GM12878 (cell line): Measurements from ENCODE around the gene PLVAP. TPM values are rescaled to one million over a fixed set of nuclear protein-coding genes. Genes with fewer than 3 reads are reported as not detected.

Experiments used
- ATAC-seq: fragments of 200-7000 bp; cut with Tn5 transposase; 3 replicates; pipeline ENCODE4 v1.9.1; 2020; ENCODE audit warnings: mild to moderate bottlenecking, moderate library complexity
- BruUV-seq: library from RNA; stranded (reverse); fragments of 400-500 nt; replicated peaks from 2 replicates; lab custom pipeline; 2021; lab: Mats Ljungman, UMichigan
- CTCF ChIA-PET: fragments of 300-600 bp; sonication (Branson Sonifier 250); formaldehyde crosslinking; extraction: SDS; loops from one replicate; lab custom pipeline; 2021; ENCODE audit warnings: inconsistent platforms; lab: Yijun Ruan, JAX
- POLR2A ChIA-PET: fragments of 350-600 bp; formaldehyde crosslinking; extraction: SDS; loops from one replicate; lab custom pipeline; 2021; ENCODE audit warnings: inconsistent platforms; lab: Charles Lee
- RAD21 ChIA-PET: fragments of 300-600 bp; sonication (Branson Sonifier 250); formaldehyde crosslinking; loops from one replicate; lab custom pipeline; 2023; ENCODE audit warnings: antibody characterized with exemption; ENCODE audit not compliant: unreplicated experiment; lab: Charles Lee
- SMC1A ChIA-PET: fragments of 300-600 bp; sonication (Branson Sonifier 250); formaldehyde crosslinking; loops from one replicate; lab custom pipeline; 2023; ENCODE audit not compliant: unreplicated experiment, uncharacterized antibody; lab: Charles Lee
- DNase-seq: peaks from one replicate; pipeline ENCODE4 v3.0.0-alpha.2; 2011; ENCODE audit warnings: low read depth, low spot score
- FAIRE-seq: peaks from 3 replicates; lab custom pipeline; 2011; peaks lifted over from hg19 to GRCh38; lab: Jason Lieb, UNC
- H2AFZ ChIP-seq: 2 replicates; pipeline ENCODE4 v1.6.0; 2011; ENCODE audit warnings: low read depth, low read length, control low read depth; ENCODE audit not compliant: control insufficient read depth
- H3K27ac ChIP-seq: 2 replicates; pipeline ENCODE4 v1.5.1; 2011; ENCODE audit warnings: control low read depth; ENCODE audit not compliant: control insufficient read depth, insufficient read depth
- H3K27me3 ChIP-seq, 2 experiments: replicated peaks in 1 of 2; 2 replicates each; pipeline versions ENCODE4 v1.6.0 to v1.6.1; 2011; ENCODE audit warnings: low read length in 1 of 2; ENCODE audit not compliant: control insufficient read depth in 2 of 2, insufficient read depth in 2 of 2
- H3K36me3 ChIP-seq, 2 experiments: 2 replicates each; pipeline ENCODE4 v1.5.1; 2011; ENCODE audit warnings: low read length in 1 of 2; ENCODE audit not compliant: control insufficient read depth in 2 of 2, insufficient read depth in 2 of 2
- H3K4me1 ChIP-seq: 2 replicates; pipeline ENCODE4 v1.6.1; 2011; ENCODE audit warnings: mild to moderate bottlenecking, low read length, moderate library complexity, mixed read lengths; ENCODE audit not compliant: control insufficient read depth, insufficient read depth
- H3K4me2 ChIP-seq: 2 replicates; pipeline ENCODE4 v1.6.0; 2011; ENCODE audit warnings: control low read depth; ENCODE audit not compliant: control insufficient read depth, insufficient read depth
- H3K4me3 ChIP-seq: fragments of 200-600 bp; sonication (generic); 2 replicates; pipeline ENCODE4 v1.5.1; 2016
- H3K79me2 ChIP-seq: 2 replicates; pipeline ENCODE4 v1.6.0; 2011; ENCODE audit warnings: low read length; ENCODE audit not compliant: control insufficient read depth, insufficient read depth
- H3K9ac ChIP-seq: 2 replicates; pipeline ENCODE4 v1.8.0; 2011; ENCODE audit warnings: low read length, control low read depth, mixed read lengths; ENCODE audit not compliant: control insufficient read depth, insufficient read depth
- H3K9me3 ChIP-seq: replicated peaks from 3 replicates; pipeline ENCODE4 v1.5.1; 2011; ENCODE audit warnings: mild to moderate bottlenecking, low read length; ENCODE audit not compliant: control insufficient read depth, insufficient read depth
- H4K20me1 ChIP-seq: 2 replicates; pipeline ENCODE4 v1.6.0; 2011; ENCODE audit not compliant: control insufficient read depth, insufficient read depth
- CHD2 ChIP-seq: IDR thresholded peaks from 2 replicates; pipeline ENCODE4 v1.6.1; 2011; ENCODE audit warnings: low read depth, low read length, improper control_type of control experiment, borderline replicate concordance
- RFX5 ChIP-seq: IDR thresholded peaks from 2 replicates; pipeline ENCODE4 v1.6.1; 2011; ENCODE audit warnings: low read depth, low read length, improper control_type of control experiment
- YY1 ChIP-seq: IDR thresholded peaks from 2 replicates; pipeline ENCODE4 v1.6.1; 2011; ENCODE audit warnings: low read depth, mild to moderate bottlenecking, low read length
- WGBS: methylation state at CpG from one replicate; pipeline ENCODE4 v1.1.6; 2016; ENCODE audit warnings: low lambda C conversion rate; ENCODE audit not compliant: insufficient replicate concordance, insufficient coverage; ENCODE audit errors: missing lambda C conversion rate; 5-methylcytosine and 5-hydroxymethylcytosine counted together
- in situ Hi-C: fragments of 300-500 bp; cut with MboI; formaldehyde crosslinking; loops from 9 replicates; pipeline ENCODE4 v1.14.3; 2018; ENCODE audit warnings: mixed read lengths
- intact Hi-C: fragments of 100-400 bp; cut with micrococcal nuclease; formaldehyde crosslinking; loops from one replicate; pipeline ENCODE4 v1.14.2; 2022; ENCODE audit not compliant: unreplicated experiment
- polyA plus RNA-seq, 11 experiments: library from polyadenylated mRNA; depleted of rRNA in 4 of 11; unstranded in 6 of 11; stranded (reverse) in 5 of 11; fragments of >200 nt; fragmentation: Nextera tagmentation in 4 of 11; fragmentation: Illumina TruSeq in 1 of 11; extraction: Ambion mirVana in 4 of 11; extraction: Trizol in 1 of 11; gene quantifications; 1 replicate in 1 of 11; 2 replicates in 10 of 11; pipeline versions ENCODE4 v1.2.1 to v1.2.3, GENCODE V29; 2011 to 2016; ENCODE audit warnings: inconsistent platforms in 2 of 11, missing spikeins in 2 of 11, low read depth in 1 of 11
- total RNA-seq, 4 experiments: library from RNA; depleted of rRNA in 3 of 4; stranded (reverse); fragments of >200 nt in 3 of 4; fragmentation: Illumina TruSeq in 1 of 4; extraction: Trizol in 1 of 4; gene quantifications; 2 replicates each; pipeline versions ENCODE4 v1.2.1 to v1.2.3, GENCODE V29; 2013 to 2021
- TF ChIP-seq, protein P1 (sequence below): fragments of 450-650 bp; IDR thresholded peaks from 2 replicates; pipeline ENCODE4 v1.6.1; 2016; ENCODE audit warnings: mild to moderate bottlenecking

Gene PLVAP
- total and polyA plus RNA-seq, 10 of the 15 experiments (the other 5 are each of a cell fraction or from before 2014, with no cell fraction given), result 0.03 to 0.54 (median 0.06) TPM; not detected in 4

DNA sequence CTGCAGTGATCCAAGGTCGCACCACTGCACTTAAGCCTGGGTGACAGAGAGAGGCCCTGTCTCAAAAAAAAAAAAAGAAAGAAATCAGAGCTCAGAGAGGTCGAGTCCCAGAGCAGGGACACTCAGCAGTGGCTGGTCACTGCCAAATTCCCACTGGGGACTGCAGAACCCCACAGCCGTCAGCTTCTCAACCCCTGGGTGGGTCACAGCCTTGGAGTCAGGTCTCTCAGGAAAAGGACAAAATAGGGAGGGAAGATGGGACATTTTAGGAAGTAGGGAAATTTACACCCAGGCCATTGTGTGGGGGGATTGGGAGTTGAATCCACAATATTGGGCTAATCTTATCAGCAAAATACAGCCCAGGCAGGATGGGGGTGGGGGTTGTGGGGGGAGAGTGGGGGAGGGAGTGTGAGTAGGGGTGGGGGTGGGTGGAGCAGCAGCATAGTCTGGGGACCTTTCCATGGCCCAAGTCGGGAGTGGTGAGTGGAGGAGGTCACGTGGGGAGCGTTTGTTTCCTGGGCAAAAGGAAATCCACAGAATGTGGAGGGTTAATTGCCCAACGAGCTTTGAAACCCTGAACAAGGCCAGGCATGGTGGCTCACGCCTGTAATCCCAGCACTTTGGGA is 21.9 kb upstream of the PLVAP start:
- TF ChIP-seq, protein P1, sequence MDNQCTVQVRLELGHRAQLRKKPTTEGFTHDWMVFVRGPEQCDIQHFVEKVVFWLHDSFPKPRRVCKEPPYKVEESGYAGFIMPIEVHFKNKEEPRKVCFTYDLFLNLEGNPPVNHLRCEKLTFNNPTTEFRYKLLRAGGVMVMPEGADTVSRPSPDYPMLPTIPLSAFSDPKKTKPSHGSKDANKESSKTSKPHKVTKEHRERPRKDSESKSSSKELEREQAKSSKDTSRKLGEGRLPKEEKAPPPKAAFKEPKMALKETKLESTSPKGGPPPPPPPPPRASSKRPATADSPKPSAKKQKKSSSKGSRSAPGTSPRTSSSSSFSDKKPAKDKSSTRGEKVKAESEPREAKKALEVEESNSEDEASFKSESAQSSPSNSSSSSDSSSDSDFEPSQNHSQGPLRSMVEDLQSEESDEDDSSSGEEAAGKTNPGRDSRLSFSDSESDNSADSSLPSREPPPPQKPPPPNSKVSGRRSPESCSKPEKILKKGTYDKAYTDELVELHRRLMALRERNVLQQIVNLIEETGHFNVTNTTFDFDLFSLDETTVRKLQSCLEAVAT, result no peak
- TF ChIP-seq YY1 (no peak), CHD2 (no peak), RFX5 (no peak)
- Histone ChIP-seq H3K4me2 (no peak overlapping the region), H3K36me3 (peaks cover 14 to 27% of the 10 kb centered on the region in 2 experiments), H2AFZ (no peak overlapping the region), H3K79me2 (peaks cover 19% of the 10 kb centered on the region), H3K4me3 (no peak overlapping the region), H3K9me3 (no peaks in the 10 kb centered on the region), H3K9ac (no peak overlapping the region), H3K27ac (no peak overlapping the region), H3K4me1 (peaks cover 6% of the 10 kb centered on the region), H4K20me1 (peaks cover 3% of the 10 kb centered on the region; the same call in 1 of the 2 replicates), H3K27me3 (no peaks in the 10 kb centered on the region)
- ATAC-seq (no peak), DNase-seq (no peak), FAIRE-seq (no peak)
- ChIA-PET POLR2A (interaction anchor here (0.6 kb wide), 1 partner anchor 924 kb away, joined by 3 read pairs; the partner anchor contains the start of gene LSM4), SMC1A (interaction anchor here (1.0 kb wide), 1 partner anchor 20 kb away, joined by 3 read pairs; no protein-coding TSS in a partner anchor), CTCF (interaction anchor here (0.6 to 2.2 kb wide), 3 partner anchors 13 to 93 kb away, joined by 3 to 7 read pairs (median 3); no protein-coding TSS in a partner anchor), RAD21 (interaction anchor here (0.6 kb wide), 1 partner anchor 367 kb away, joined by 3 read pairs; no protein-coding TSS in a partner anchor)
- intact Hi-C loops (no loop called here), in situ Hi-C loops (loop anchor here (5.0 kb wide), 1 partner anchor 68 kb away; no protein-coding TSS in a partner anchor)
- 69% methylated on average over 8 of the region's 8 CpGs for WGBS
- no TSS peak for BruUV-seq
